ENCODE data around the gene AGBL4.
A peak's percentile ranks its signal among the peaks of the same experiment; 100 is the strongest.
"Not testable (repeated sequence)": the region's sequence is repeated elsewhere in the genome, so short reads cannot be mapped to it uniquely, and the experiment has no call there.

The AGBL4 gene

GRCh38 chr1:49046305-49046704 lies 977.4 kb downstream of the AGBL4 start:
- no peak for DNase-seq

- DNase-seq: no peak
These were observed 978.4 kb downstream of the AGBL4 start for GRCh38 chr1:49045371-49045770.

GRCh38 chr1:49036700-49037099 lies 987.1 kb downstream of the AGBL4 start:
- DNase-seq: no peak

DNA sequence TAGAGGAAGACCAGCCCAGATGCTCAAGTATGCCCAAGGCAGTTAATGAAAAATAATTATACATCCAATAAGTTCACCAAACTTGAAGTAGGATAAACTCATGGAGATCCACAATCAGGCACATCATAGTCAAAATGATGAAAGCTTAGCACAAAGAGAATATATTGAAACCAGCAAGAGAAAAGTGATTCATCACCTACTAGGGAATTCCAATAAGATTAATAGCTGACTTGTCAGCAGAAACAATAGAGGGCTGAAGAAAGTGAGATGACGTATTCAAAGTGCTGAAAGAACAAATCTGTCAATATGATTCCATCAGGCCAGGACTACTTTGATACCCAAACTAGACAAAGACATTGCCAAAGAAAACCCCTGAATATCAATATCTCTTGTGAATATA lies 995.4 kb downstream of the AGBL4 start:
- no peak for DNase-seq

- DNase-seq: no peak
These were observed 997.4 kb downstream of the AGBL4 start for GRCh38 chr1:49026230-49026811.

DNA sequence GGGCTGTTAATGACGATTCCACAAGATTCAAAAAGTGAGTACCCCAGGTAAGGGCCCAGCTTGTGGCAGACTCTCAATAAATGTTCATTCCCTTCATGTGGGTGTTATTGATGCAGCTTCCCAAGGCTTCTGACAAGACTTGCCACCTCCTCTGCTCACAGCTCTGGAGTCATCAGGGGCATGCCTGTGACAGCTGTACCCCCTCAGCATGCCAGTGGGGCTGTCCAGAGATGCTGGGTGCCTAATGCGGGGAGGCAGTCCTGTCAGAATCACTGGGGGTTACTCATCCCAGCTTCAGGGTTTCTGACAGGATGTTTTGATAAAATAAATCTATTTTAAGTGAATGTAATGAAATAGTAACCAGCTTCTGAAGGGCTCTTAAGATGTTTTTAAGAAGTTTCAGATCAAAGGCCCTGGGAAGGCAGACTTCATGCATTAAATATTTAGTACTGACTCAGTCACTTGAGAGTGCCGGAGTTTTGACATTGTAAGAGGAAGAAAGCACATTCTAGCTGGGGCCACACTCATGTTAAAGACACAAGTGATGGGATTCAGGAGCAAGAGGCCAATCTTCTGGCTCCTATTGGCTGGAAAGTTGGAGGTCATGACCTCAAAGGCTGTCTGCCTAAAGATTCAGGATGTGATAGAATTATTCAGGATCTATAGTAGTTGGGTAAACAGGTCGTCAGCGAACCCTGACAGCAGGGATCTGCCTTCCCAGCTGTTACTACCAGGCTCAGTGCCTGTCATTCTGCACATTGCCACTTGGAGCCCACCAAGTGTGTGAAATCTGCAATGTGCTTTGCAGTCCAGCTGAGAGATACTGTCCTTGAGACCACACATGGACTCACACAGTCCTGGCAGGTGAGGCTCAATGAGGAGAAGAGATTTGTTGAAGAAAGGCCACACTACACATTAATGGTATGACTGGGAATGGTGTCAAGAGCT lies 1007.5 kb downstream of the AGBL4 start:
- no peak for DNase-seq

DNA sequence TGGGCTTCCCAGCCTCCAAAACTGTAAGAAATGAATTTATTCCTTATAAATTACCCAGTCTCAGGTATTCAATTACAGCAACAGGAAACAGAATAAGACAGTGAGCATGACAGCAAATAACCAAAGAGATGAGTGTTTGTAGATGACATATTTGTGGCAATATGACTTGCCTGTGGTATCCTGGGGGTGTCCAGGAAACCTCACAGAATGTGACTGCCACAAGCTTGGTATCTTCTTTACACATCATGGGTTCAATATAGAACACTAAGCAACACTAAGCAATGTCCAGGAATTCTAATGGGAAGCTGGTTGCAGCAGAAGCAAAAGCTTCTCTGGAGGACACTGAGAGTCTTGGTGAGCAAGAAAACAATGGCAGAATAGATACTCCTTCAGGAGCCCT lies 1010.7 kb downstream of the AGBL4 start:
- DNase-seq: no peak

- not testable (repeated sequence) for DNase-seq
These were observed 1020.8 kb downstream of the AGBL4 start for GRCh38 chr1:49002981-49003380.

DNA sequence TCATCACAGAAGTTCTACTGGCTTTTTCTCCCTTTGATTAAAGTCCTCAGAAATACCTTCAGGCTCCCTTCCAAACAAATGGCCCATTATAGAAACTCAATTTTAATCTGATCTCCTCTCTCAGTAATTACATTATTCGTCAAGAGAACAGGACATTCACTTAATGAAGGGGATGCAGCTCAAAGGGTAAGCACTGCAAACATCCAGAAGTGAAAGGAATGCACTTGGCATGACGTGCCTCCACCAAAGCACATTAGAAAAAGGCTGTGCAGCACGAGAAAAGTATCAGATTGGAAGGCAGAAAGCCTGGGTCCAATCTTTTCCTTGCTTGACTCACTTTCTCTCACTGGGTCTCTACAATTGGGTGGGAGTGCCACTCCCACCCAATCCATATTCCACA lies 1024.4 kb downstream of the AGBL4 start:
- no peak for DNase-seq

DNA sequence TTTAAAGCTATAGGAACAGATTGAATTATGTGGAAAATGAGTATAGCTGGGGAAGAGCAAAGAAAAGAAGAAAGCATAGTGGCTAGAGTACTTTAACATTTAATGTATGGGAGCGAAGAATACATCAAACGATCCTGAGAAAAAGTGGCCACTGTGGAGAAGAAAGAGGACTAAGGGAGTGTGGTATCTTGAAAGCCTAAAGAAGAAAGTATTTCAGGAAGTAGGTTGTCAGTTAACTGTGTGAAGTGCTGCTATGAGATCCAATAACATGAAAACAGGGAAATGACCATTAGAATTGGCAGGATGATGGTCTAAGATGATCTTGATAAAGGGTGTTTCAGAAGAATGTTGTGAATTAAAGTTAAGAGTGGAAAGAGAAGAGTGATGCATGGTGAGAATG lies 1027.4 kb downstream of the AGBL4 start:
- no peak for DNase-seq

GRCh38 chr1:48988633-48989197 lies 1035.0 kb downstream of the AGBL4 start:
- DNase-seq: no peak

- DNase-seq: no peak
These were observed 1043.8 kb downstream of the AGBL4 start for GRCh38 chr1:48979940-48980339.

DNA sequence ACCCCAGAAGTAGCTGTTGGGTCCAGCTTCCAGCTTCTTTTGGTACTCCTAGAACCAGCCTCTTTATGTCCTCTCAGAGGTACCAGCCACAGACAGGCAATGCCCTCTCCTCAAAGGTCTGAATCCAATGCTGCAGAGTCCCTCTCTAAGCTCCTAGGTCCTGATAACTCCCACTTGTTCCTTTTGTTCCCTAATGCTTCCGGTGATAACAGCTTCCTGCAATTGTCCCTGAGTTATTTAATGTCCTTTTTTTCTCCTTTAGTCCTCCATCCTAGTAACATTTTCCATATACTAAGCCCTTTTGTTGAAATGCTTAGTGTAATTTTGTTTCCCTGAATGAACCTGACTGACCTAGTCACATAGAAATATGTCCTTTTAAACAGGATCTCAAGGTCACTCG lies 1045.3 kb downstream of the AGBL4 start:
- no peak for DNase-seq

GRCh38 chr1:48977273-48977672 lies 1046.5 kb downstream of the AGBL4 start:
- no peak for DNase-seq

GRCh38 chr1:48969971-48970370 lies 1053.8 kb downstream of the AGBL4 start:
- DNase-seq: no peak

DNA sequence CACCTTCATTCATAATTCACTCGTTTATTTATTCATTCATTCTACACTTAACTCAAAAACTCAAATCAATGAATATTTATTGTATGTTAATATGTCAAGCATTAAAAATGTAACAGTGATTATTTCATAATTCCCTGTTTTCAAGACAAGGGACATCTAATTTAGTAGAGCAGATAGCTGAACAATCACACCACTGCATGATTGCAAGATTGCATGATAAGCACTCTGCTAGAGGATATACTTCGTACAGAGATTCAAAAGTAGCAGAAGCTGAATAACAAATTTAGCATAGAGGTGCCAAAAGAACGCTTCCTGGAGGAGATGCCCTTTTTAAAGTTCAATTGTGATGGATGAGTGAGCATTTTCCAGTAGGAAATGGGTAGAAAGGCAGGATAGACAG lies 1056.4 kb downstream of the AGBL4 start:
- DNase-seq: no peak

DNA sequence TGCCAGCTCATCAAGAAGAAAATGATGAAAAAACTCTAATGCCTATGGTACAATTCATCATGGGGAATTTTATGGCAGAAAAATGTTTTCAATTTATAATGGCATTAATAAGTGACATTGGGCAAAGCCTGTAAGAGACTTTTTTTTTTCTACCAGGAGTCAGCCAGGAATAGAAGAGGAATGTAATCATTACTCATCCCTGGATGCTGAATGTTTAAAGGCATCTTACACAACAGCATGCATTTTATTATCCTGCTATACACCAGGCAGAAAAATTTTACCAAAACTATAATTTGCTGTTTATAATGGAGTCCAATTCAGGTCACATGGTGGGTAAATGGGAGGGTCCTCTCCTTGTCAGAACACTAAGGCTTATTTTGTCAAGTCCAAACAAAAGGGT lies 1057.2 kb downstream of the AGBL4 start:
- no peak for DNase-seq

GRCh38 chr1:48960320-48960719 lies 1063.4 kb downstream of the AGBL4 start:
- DNase-seq: no peak

DNA sequence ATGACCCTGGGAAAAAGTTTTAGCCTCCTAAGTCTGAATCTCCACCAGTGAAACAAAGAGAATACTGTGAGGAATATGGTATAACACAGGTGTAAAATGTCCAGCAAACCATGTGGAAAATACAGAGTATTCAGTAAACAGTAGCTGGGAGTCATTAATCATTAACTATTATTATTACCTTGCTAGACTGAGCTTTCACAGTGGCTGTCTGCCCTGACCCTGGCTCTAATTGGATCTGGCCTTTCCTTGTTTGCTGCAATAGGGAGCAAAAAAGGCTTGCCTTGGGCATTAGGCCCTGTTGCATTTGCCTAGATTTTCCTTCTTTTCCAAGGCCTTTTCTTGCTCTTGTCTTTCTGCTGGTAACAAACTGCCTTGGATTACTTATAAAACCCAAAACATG lies 1068.0 kb downstream of the AGBL4 start:
- no peak for DNase-seq

- DNase-seq: peak in 3 of 58 donors; percentile 13 to 48 (median 15)
These were observed 1070.1 kb downstream of the AGBL4 start for GRCh38 chr1:48953617-48954016.

DNA sequence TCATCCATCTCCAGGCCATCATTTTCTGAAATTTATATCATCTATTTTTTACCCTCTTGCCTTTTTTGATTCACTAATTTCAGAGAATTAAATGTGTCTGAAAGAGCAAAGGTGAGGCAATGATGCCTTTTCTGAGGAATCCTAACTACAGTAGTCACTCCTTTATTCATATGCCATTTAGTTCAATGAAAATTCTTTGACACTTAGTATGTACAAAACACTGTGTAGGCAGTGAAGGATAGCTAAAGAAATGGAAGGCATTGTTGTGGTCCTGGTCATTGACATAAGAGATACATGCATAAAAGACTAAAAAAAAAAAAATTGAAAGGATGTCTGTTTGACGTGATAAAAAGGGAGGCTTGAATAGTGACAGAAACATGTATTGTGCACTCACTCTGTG lies 1075.2 kb downstream of the AGBL4 start:
- DNase-seq: no peak

DNA sequence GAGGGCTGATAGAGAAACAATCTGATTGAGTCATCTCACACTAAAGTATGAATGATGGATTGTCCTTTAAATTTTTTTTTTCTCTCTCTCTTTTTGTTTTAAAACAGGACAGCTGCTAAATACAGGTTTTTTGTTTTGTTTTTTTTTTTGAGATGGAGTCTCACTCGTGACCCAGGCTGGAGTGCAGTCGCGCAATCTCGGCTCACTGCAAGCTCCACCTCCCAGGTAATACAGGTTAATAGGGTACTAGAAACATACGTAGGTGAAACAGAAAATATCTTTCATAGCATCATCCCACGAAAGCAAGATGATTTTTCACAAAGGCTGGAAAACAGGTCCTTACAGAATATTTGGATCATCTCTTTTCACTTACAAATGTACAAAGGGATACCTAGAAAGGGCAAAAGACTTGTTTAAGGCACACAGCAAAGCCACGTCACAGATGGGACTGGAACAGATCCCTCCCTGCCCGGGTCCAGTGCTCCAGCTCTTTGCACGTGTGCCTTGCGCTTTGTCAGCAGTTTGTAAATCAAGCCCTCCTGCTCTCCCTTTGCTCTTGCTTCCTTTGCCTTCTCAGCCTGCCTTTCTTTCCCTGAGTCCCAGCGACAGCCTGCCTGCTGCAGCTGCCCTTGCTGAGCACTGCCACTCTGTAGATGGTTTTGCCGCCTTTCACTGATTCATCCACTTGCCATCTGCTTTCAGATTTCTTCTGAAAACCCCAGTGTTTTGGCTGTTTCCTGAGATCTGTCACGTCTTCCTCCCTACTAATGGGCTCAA lies 1075.8 kb downstream of the AGBL4 start:
- DNase-seq: peak in 42 of 58 donors; percentile 3 to 87 (median 26)
